ENCODE measurements around the gene PBRM1.

PBRM1 gene

GRCh38 chr3:52704611-52705437, 19.1 kb upstream of the PBRM1 start:
- TF ChIP-seq TAF1 (IDR thresholded peaks at IDR 0.05; ENCODE audit: low read depth), result no peak
- TF ChIP-seq REST (IDR thresholded peaks at IDR 0.05; ENCODE audit: low read depth), result no peak
- TF ChIP-seq TCF12 (IDR thresholded peaks at IDR 0.05; ENCODE audit: low read depth), result no peak
- TF ChIP-seq CREB1 (IDR thresholded peaks at IDR 0.05; ENCODE audit: low read depth), result no peak
- no peak for TF ChIP-seq EP300 (IDR thresholded peaks at IDR 0.05; ENCODE audit: borderline replicate concordance)
- no peak for TF ChIP-seq FOXM1 (IDR thresholded peaks at IDR 0.05; ENCODE audit: borderline replicate concordance, low read depth)
- no peak; the same call in 1 of the 2 replicates for TF ChIP-seq MAX (IDR thresholded peaks at IDR 0.05)
- TF ChIP-seq ZBTB7A (IDR thresholded peaks at IDR 0.05; ENCODE audit: low read depth), result no peak
- no peak for TF ChIP-seq YY1 (IDR thresholded peaks at IDR 0.05; ENCODE audit: low read depth)
- TF ChIP-seq TEAD4 (IDR thresholded peaks at IDR 0.05), result no peak
- no peak for TF ChIP-seq RAD21 (IDR thresholded peaks at IDR 0.05; ENCODE audit: low read depth)

- TF ChIP-seq ZBTB7A (IDR thresholded peaks at IDR 0.05; ENCODE audit: low read depth) (no peak), TEAD4 (IDR thresholded peaks at IDR 0.05) (no peak), CREB1 (IDR thresholded peaks at IDR 0.05; ENCODE audit: low read depth) (no peak), FOXM1 (IDR thresholded peaks at IDR 0.05; ENCODE audit: borderline replicate concordance, low read depth) (no peak), MAX (IDR thresholded peaks at IDR 0.05) (no peak), EGR1 (IDR thresholded peaks at IDR 0.05) (no peak), REST (IDR thresholded peaks at IDR 0.05; ENCODE audit: low read depth) (no peak), RAD21 (IDR thresholded peaks at IDR 0.05; ENCODE audit: low read depth) (no peak), CEBPB (IDR thresholded peaks at IDR 0.05) (no peak), YY1 (IDR thresholded peaks at IDR 0.05; ENCODE audit: low read depth) (no peak), NFIC (IDR thresholded peaks at IDR 0.05) (no peak), USF1 (IDR thresholded peaks at IDR 0.05) (no peak)
Measured at GRCh38 chr3:52703341-52703740, 17.6 kb upstream of the PBRM1 start.

- TF ChIP-seq USF1 (IDR thresholded peaks at IDR 0.05), result no peak
- no peak for TF ChIP-seq RAD21 (IDR thresholded peaks at IDR 0.05; ENCODE audit: low read depth)
Measured at GRCh38 chr3:52697632-52697965, 11.9 kb upstream of the PBRM1 start.

- no peak for TF ChIP-seq CEBPB (IDR thresholded peaks at IDR 0.05)
- TF ChIP-seq RAD21 (IDR thresholded peaks at IDR 0.05; ENCODE audit: low read depth), result no peak
- TF ChIP-seq EP300 (IDR thresholded peaks at IDR 0.05; ENCODE audit: borderline replicate concordance), result no peak
- TF ChIP-seq YY1 (IDR thresholded peaks at IDR 0.05; ENCODE audit: low read depth), result no peak
- TF ChIP-seq MAX (IDR thresholded peaks at IDR 0.05), result no peak
- no peak for TF ChIP-seq ZBTB7A (IDR thresholded peaks at IDR 0.05; ENCODE audit: low read depth)
- no peak for TF ChIP-seq EGR1 (IDR thresholded peaks at IDR 0.05)
- TF ChIP-seq TEAD4 (IDR thresholded peaks at IDR 0.05), result no peak
Measured at GRCh38 chr3:52696830-52697631, 11.3 kb upstream of the PBRM1 start.

GRCh38 chr3:52695798-52696671, 10.3 kb upstream of the PBRM1 start:
- TF ChIP-seq TAF1 (IDR thresholded peaks at IDR 0.05; ENCODE audit: low read depth), result no peak
- TF ChIP-seq RAD21 (IDR thresholded peaks at IDR 0.05; ENCODE audit: low read depth), result no peak
